ENCODE measurements around the gene LEPROT.
"Not testable (repeated sequence)": the region's sequence is repeated elsewhere in the genome, so short reads cannot be mapped to it uniquely, and the experiment has no call there.

- TF ChIP-seq CTCF (IDR thresholded peaks at IDR 0.05; ENCODE audit: low read depth, low read length, poor library complexity, severe bottlenecking); EZH2phosphoT487 (IDR thresholded peaks at IDR 0.05; ENCODE audit: borderline replicate concordance, low read length): not testable (repeated sequence)
These were observed 35.2 kb downstream of the LEPROT start for GRCh38 chr1:65455678-65456077.

Measured in DOHH2 (cell line).